ENCODE data around the gene UAP1L1. TPM values are rescaled to one million over a fixed set of nuclear protein-coding genes. Genes with fewer than 3 reads are reported as not detected.

UAP1L1 gene
- total and polyA plus RNA-seq, 9 of the 15 experiments (the other 6 are each of a cell fraction or from before 2014, with no cell fraction given) = 0.20 to 8.6 (median 3.7) TPM

GRCh38 chr9:137127301-137128157 lies 50.2 kb downstream of the UAP1L1 start (continued):
- TF ChIP-seq JUN (IDR thresholded peaks at IDR 0.05; ENCODE audit: borderline replicate concordance, low read depth, low read length) = no peak
- TF ChIP-seq JUN (CRISPR knock-in tag; IDR thresholded peaks at IDR 0.05; ENCODE audit: borderline replicate concordance) = no peak
- no peak for TF ChIP-seq CBX5 (IDR thresholded peaks at IDR 0.05; ENCODE audit: borderline replicate concordance, low read depth)
- TF ChIP-seq POLR2H (tag; IDR thresholded peaks at IDR 0.05; ENCODE audit: low read depth) = peak; percentile 54; the same call in 1 of the 2 replicates
- TF ChIP-seq MXI1 (IDR thresholded peaks at IDR 0.05; ENCODE audit: low read depth, low read length) = no peak
- TF ChIP-seq ETV6 (IDR thresholded peaks at IDR 0.05; ENCODE audit: borderline replicate concordance in 1 of 2, low read depth in 2 of 2, low read length in 1 of 2) = peak in 1 of 2 experiments; percentile 72; a peak in 1 of 4 replicates
- TF ChIP-seq ETV6 (CRISPR knock-in tag; IDR thresholded peaks at IDR 0.05; ENCODE audit: borderline replicate concordance) = no peak
- TF ChIP-seq WHSC1 (IDR thresholded peaks at IDR 0.05; ENCODE audit: low read length) = no peak
- TF ChIP-seq POLR2AphosphoS5 (IDR thresholded peaks at IDR 0.05; ENCODE audit: control insufficient read depth, insufficient read depth, low read depth, low read length) = peak; percentile 33; the same call in 1 of the 2 replicates
- TF ChIP-seq TRIM24 (IDR thresholded peaks at IDR 0.05) = 0 out of 4 replicates have a peak, but pooled peaks of 1 of the 2 experiments have one; percentile 17
- no peak for TF ChIP-seq IRF9 (tag; IDR thresholded peaks at IDR 0.05)
- no peak for TF ChIP-seq TEAD1 (CRISPR knock-in tag; IDR thresholded peaks at IDR 0.05)
- peak; percentile 66; the same call in 1 of the 2 replicates for TF ChIP-seq NCOA1 (IDR thresholded peaks at IDR 0.05; ENCODE audit: low read depth)
- TF ChIP-seq MTA2 (IDR thresholded peaks at IDR 0.05; ENCODE audit: low read depth) = no peak
- 0 out of 2 replicates have a peak, but pooled peaks have one; percentile 44 for TF ChIP-seq NR1H2 (CRISPR knock-in tag; IDR thresholded peaks at IDR 0.05)
- TF ChIP-seq HINFP (tag; conservative IDR thresholded peaks at IDR 0.05; ENCODE audit: low read depth) = no peak
- peak; percentile 23 to 63; a peak in 2 of 4 replicates for TF ChIP-seq SIN3A (IDR thresholded peaks at IDR 0.05; ENCODE audit: borderline replicate concordance in 2 of 2, control insufficient read depth in 1 of 2, low read depth in 2 of 2, low read length in 2 of 2)
- peak; percentile 69 for TF ChIP-seq CXXC5 (CRISPR knock-in tag; IDR thresholded peaks at IDR 0.05)
- TF ChIP-seq MAZ (CRISPR knock-in tag; conservative IDR thresholded peaks at IDR 0.05 in 1 of 2, IDR thresholded peaks at IDR 0.05 in 1 of 2) = peak in 1 of 2 experiments; percentile 31; a peak in 1 of 4 replicates
- TF ChIP-seq HDAC3 (IDR thresholded peaks at IDR 0.05; ENCODE audit: borderline replicate concordance, partially characterized antibody) = no peak
- TF ChIP-seq FOXP4 (CRISPR knock-in tag; IDR thresholded peaks at IDR 0.05; ENCODE audit: borderline replicate concordance) = no peak
- peak; percentile 54; the same call in 1 of the 2 replicates for TF ChIP-seq RB1 (IDR thresholded peaks at IDR 0.05; ENCODE audit: low read depth)

Measured in K562 (cell line).